HG02884 (cell line): ENCODE measurements around the gene HOMER3.

ENCODE experiments used
- ATAC-seq: cut with Tn5 transposase; IDR thresholded peaks from one replicate; pipeline ENCODE4 v1.9.1; 2021; ENCODE audit warnings: mild to moderate bottlenecking, moderate library complexity; ENCODE audit not compliant: unreplicated experiment

Gene HOMER3

GRCh38 chr19:18883526-18884304 lies 57.3 kb downstream of the HOMER3 start:
- ATAC-seq = no peak

- no peak for ATAC-seq
Measured at GRCh38 chr19:18881491-18881890, 59.5 kb downstream of the HOMER3 start.

GRCh38 chr19:18879579-18880373 lies 61.2 kb downstream of the HOMER3 start:
- ATAC-seq = no peak
